Mesenchymal stem cell (in vitro differentiated cells and primary cell): ENCODE results near the gene S100Z.

ENCODE experiments used
- DNase-seq: peaks from one replicate; pipeline ENCODE4 v3.0.0-alpha.2; 2013
- H2AFZ ChIP-seq: one replicate; pipeline ENCODE4 v1.6.1; 2013; ENCODE audit warnings: low read depth, mild to moderate bottlenecking, control low read depth, inconsistent platforms, low read length, moderate library complexity
- H2AK5ac ChIP-seq: 2 replicates; pipeline ENCODE4 v1.6.1; 2013; ENCODE audit warnings: low read length, moderate library complexity, mild to moderate bottlenecking, inconsistent platforms; ENCODE audit not compliant: severe bottlenecking
- H2BK120ac ChIP-seq: one replicate; pipeline ENCODE4 v1.6.1; 2013; ENCODE audit warnings: low read depth, mild to moderate bottlenecking, inconsistent platforms, low read length, moderate library complexity
- H2BK12ac ChIP-seq, 2 experiments: one replicate each; pipeline ENCODE4 v1.6.1; 2013; ENCODE audit warnings: inconsistent platforms in 2 of 2, low read length in 2 of 2, mild to moderate bottlenecking in 2 of 2, moderate library complexity in 2 of 2, control low read depth in 1 of 2
- H2BK15ac ChIP-seq: one replicate; pipeline ENCODE4 v1.6.1; 2013; ENCODE audit warnings: mild to moderate bottlenecking, low read depth, inconsistent platforms; ENCODE audit not compliant: poor library complexity, severe bottlenecking
- H2BK5ac ChIP-seq: 2 replicates; pipeline ENCODE4 v1.6.1; 2013; ENCODE audit warnings: low read depth, mild to moderate bottlenecking, low read length, control low read depth, inconsistent platforms; ENCODE audit not compliant: poor library complexity, severe bottlenecking
- H3K14ac ChIP-seq, 2 experiments: one replicate each; pipeline ENCODE4 v1.6.1; 2013; ENCODE audit warnings: inconsistent platforms in 2 of 2, low read length in 2 of 2, control low read depth in 1 of 2, mild to moderate bottlenecking in 1 of 2, moderate library complexity in 1 of 2
- H3K18ac ChIP-seq, 2 experiments: one replicate each; pipeline ENCODE4 v1.6.1; 2013; ENCODE audit warnings: inconsistent platforms in 2 of 2, low read length in 2 of 2, control low read depth in 1 of 2, low read depth in 1 of 2, mild to moderate bottlenecking in 1 of 2
- H3K23ac ChIP-seq, 2 experiments: one replicate each; pipeline ENCODE4 v1.6.1; 2013; ENCODE audit warnings: inconsistent platforms in 2 of 2, low read length in 2 of 2, mild to moderate bottlenecking in 2 of 2, moderate library complexity in 2 of 2, control low read depth in 1 of 2
- H3K27ac ChIP-seq: 2 replicates; pipeline ENCODE4 v1.5.1; 2013; ENCODE audit warnings: mild to moderate bottlenecking, moderate library complexity, low read length, control low read depth, inconsistent platforms; ENCODE audit not compliant: poor library complexity, severe bottlenecking
- H3K27me3 ChIP-seq, 2 experiments: 2 replicates each; pipeline versions ENCODE4 v1.6.1 to v1.7.0; 2013; ENCODE audit warnings: low read length in 2 of 2, mild to moderate bottlenecking in 2 of 2, moderate library complexity in 2 of 2, control low read depth in 1 of 2, inconsistent platforms in 1 of 2; ENCODE audit not compliant: control insufficient read depth in 1 of 2, insufficient read depth in 1 of 2
- H3K36me3 ChIP-seq, 2 experiments: 2 replicates each; pipeline versions ENCODE4 v1.6.1 to v1.7.0; 2013; ENCODE audit warnings: low read length in 2 of 2, control low read depth in 1 of 2, inconsistent platforms in 1 of 2, low read depth in 1 of 2, mild to moderate bottlenecking in 1 of 2; ENCODE audit not compliant: insufficient read depth in 2 of 2, control insufficient read depth in 1 of 2
- H3K4ac ChIP-seq, 2 experiments: one replicate each; pipeline ENCODE4 v1.6.1; 2013; ENCODE audit warnings: inconsistent platforms in 2 of 2, low read length in 2 of 2, mild to moderate bottlenecking in 2 of 2, moderate library complexity in 2 of 2, control low read depth in 1 of 2, low read depth in 1 of 2
- H3K4me1 ChIP-seq: 2 replicates; pipeline ENCODE4 v1.6.1; 2013; ENCODE audit warnings: low read depth, low read length, control low read depth; ENCODE audit not compliant: control insufficient read depth, insufficient read depth
- H3K4me2 ChIP-seq: 2 replicates; pipeline ENCODE4 v1.6.1; 2013; ENCODE audit warnings: low read length, mild to moderate bottlenecking, inconsistent platforms; ENCODE audit not compliant: poor library complexity, severe bottlenecking
- H3K4me3 ChIP-seq, 2 experiments: 2 replicates each; pipeline versions ENCODE4 v1.5.1 to v1.7.0; 2013; ENCODE audit warnings: low read length in 2 of 2, mild to moderate bottlenecking in 2 of 2, control low read depth in 1 of 2, low read depth in 1 of 2; ENCODE audit not compliant: insufficient read depth in 1 of 2
- H3K79me1 ChIP-seq: replicated peaks from 2 replicates; pipeline ENCODE4 v1.6.1; 2013; ENCODE audit warnings: mild to moderate bottlenecking, control low read depth, low read length, inconsistent platforms; ENCODE audit not compliant: poor library complexity, severe bottlenecking
- H3K9ac ChIP-seq: 2 replicates; pipeline ENCODE4 v1.7.0; 2013; ENCODE audit warnings: mild to moderate bottlenecking, low read length, moderate library complexity
- H3K9me3 ChIP-seq: 2 replicates; pipeline ENCODE4 v1.7.0; 2013; ENCODE audit warnings: mild to moderate bottlenecking, low read length; ENCODE audit not compliant: control insufficient read depth
- H4K8ac ChIP-seq: one replicate; pipeline ENCODE4 v1.6.1; 2013; ENCODE audit warnings: inconsistent platforms, mild to moderate bottlenecking, low read length, moderate library complexity
- H4K91ac ChIP-seq: one replicate; pipeline ENCODE4 v1.6.1; 2013; ENCODE audit warnings: mild to moderate bottlenecking, low read length, inconsistent platforms
- WGBS: methylation state at CpG from one replicate; pipeline ENCODE4 v1.1.7; 2013; ENCODE audit warnings: mixed read lengths; 5-methylcytosine and 5-hydroxymethylcytosine counted together

Gene S100Z

GRCh38 chr5:76926329-76927105 is 76.7 kb downstream of the S100Z start:
- Histone ChIP-seq H4K91ac (no peak overlapping the region), H2BK5ac (no peak overlapping the region), H2BK12ac (no peak overlapping the region), H3K4ac (no peak overlapping the region), H2BK15ac (no peak overlapping the region), H4K8ac (no peak overlapping the region), H3K27ac (no peak overlapping the region), H3K23ac (no peak overlapping the region), H3K9me3 (no peaks in the 10 kb centered on the region), H2AK5ac (no peak overlapping the region), H2BK120ac (no peak overlapping the region), H3K4me3 (no peak overlapping the region), H3K36me3 (no peaks in the 10 kb centered on the region), H3K4me1 (no peaks in the 10 kb centered on the region), H3K27me3 (peaks cover 0 to 53% of the 10 kb centered on the region in 2 experiments), H3K14ac (no peak overlapping the region), H3K79me1 (no peaks in the 10 kb centered on the region), H2AFZ (no peak overlapping the region), H3K18ac (no peak overlapping the region), H3K9ac (no peak overlapping the region), H3K4me2 (no peak overlapping the region)
- WGBS = 28% methylated on average over 4 of the region's 6 CpGs
- DNase-seq = peak; percentile 30

GRCh38 chr5:76927961-76928360 is 78.1 kb downstream of the S100Z start:
- no peak for DNase-seq
- no peak overlapping the region for H3K27ac ChIP-seq
- H2AFZ ChIP-seq = no peak overlapping the region
- H3K4me2 ChIP-seq = no peak overlapping the region
- no peak overlapping the region for H2AK5ac ChIP-seq
- H2BK120ac ChIP-seq = no peak overlapping the region
- H3K4me3 ChIP-seq = no peak overlapping the region
- no peak overlapping the region for H3K4ac ChIP-seq
- H4K8ac ChIP-seq = no peak overlapping the region
- no peak overlapping the region for H3K14ac ChIP-seq
- peaks cover 0 to 51% of the 10 kb centered on the region in 2 experiments for H3K27me3 ChIP-seq
- H3K9ac ChIP-seq = no peak overlapping the region
- no peaks in the 10 kb centered on the region for H3K9me3 ChIP-seq
- no peak overlapping the region for H3K18ac ChIP-seq
- H2BK5ac ChIP-seq = no peak overlapping the region
- no peak overlapping the region for H4K91ac ChIP-seq
- H2BK12ac ChIP-seq = no peak overlapping the region
- no peak overlapping the region for H2BK15ac ChIP-seq
- H3K36me3 ChIP-seq = no peaks in the 10 kb centered on the region
- over 99% methylated on average over 3 of the region's 4 CpGs for WGBS
- peak overlapping the region in 1 of 2 experiments; percentile 49 for H3K23ac ChIP-seq
- H3K79me1 ChIP-seq = no peaks in the 10 kb centered on the region
- H3K4me1 ChIP-seq = no peaks in the 10 kb centered on the region

GRCh38 chr5:76930083-76930482 is 80.3 kb downstream of the S100Z start:
- Histone ChIP-seq H4K8ac (no peak overlapping the region), H3K27me3 (peaks cover 0 to 40% of the 10 kb centered on the region in 2 experiments), H3K4ac (no peak overlapping the region), H2BK5ac (no peak overlapping the region), H3K23ac (no peak overlapping the region), H3K9ac (no peak overlapping the region), H3K4me2 (no peak overlapping the region), H3K79me1 (no peaks in the 10 kb centered on the region), H2BK120ac (no peak overlapping the region), H2AK5ac (no peak overlapping the region), H2BK12ac (no peak overlapping the region), H3K4me1 (no peaks in the 10 kb centered on the region), H3K36me3 (no peaks in the 10 kb centered on the region), H3K18ac (no peak overlapping the region), H4K91ac (no peak overlapping the region), H3K14ac (no peak overlapping the region), H2AFZ (no peak overlapping the region), H3K27ac (no peak overlapping the region), H3K4me3 (no peak overlapping the region), H2BK15ac (no peak overlapping the region), H3K9me3 (no peaks in the 10 kb centered on the region)
- DNase-seq = no peak
- 87% methylated on average over 4 of the region's 4 CpGs for WGBS

- Histone ChIP-seq H2AFZ (no peak overlapping the region), H3K27ac (no peak overlapping the region), H3K4me1 (peaks cover 6% of the 10 kb centered on the region), H3K27me3 (no peaks in the 10 kb centered on the region), H3K4me2 (no peak overlapping the region), H2BK12ac (no peak overlapping the region), H2BK120ac (no peak overlapping the region), H3K9me3 (no peaks in the 10 kb centered on the region), H3K36me3 (no peaks in the 10 kb centered on the region), H3K23ac (no peak overlapping the region), H3K9ac (no peak overlapping the region), H3K4me3 (no peak overlapping the region), H4K8ac (no peak overlapping the region), H3K18ac (no peak overlapping the region), H3K79me1 (no peaks in the 10 kb centered on the region), H3K4ac (no peak overlapping the region), H4K91ac (no peak overlapping the region), H3K14ac (no peak overlapping the region), H2AK5ac (no peak overlapping the region), H2BK5ac (no peak overlapping the region), H2BK15ac (no peak overlapping the region)
- DNase-seq = no peak
Measured at GRCh38 chr5:76938177-76938576, 88.4 kb downstream of the S100Z start.
